ENCODE data around the gene SNX14.

- TF ChIP-seq CTCF (IDR thresholded peaks at IDR 0.05) = no peak
- no peak for TF ChIP-seq POLR2A (IDR thresholded peaks at IDR 0.05)
Observed at GRCh38 chr6:85580118-85580877, 13.4 kb downstream of the SNX14 start.

Measured in ovary (tissue), 3 donors.